ENCODE data around the gene CSTF2.
"Not testable (repeated sequence)": the region's sequence is repeated elsewhere in the genome, so short reads cannot be mapped to it uniquely, and the experiment has no call there.

Gene CSTF2, protein sequence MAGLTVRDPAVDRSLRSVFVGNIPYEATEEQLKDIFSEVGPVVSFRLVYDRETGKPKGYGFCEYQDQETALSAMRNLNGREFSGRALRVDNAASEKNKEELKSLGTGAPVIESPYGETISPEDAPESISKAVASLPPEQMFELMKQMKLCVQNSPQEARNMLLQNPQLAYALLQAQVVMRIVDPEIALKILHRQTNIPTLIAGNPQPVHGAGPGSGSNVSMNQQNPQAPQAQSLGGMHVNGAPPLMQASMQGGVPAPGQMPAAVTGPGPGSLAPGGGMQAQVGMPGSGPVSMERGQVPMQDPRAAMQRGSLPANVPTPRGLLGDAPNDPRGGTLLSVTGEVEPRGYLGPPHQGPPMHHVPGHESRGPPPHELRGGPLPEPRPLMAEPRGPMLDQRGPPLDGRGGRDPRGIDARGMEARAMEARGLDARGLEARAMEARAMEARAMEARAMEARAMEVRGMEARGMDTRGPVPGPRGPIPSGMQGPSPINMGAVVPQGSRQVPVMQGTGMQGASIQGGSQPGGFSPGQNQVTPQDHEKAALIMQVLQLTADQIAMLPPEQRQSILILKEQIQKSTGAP

DNA sequence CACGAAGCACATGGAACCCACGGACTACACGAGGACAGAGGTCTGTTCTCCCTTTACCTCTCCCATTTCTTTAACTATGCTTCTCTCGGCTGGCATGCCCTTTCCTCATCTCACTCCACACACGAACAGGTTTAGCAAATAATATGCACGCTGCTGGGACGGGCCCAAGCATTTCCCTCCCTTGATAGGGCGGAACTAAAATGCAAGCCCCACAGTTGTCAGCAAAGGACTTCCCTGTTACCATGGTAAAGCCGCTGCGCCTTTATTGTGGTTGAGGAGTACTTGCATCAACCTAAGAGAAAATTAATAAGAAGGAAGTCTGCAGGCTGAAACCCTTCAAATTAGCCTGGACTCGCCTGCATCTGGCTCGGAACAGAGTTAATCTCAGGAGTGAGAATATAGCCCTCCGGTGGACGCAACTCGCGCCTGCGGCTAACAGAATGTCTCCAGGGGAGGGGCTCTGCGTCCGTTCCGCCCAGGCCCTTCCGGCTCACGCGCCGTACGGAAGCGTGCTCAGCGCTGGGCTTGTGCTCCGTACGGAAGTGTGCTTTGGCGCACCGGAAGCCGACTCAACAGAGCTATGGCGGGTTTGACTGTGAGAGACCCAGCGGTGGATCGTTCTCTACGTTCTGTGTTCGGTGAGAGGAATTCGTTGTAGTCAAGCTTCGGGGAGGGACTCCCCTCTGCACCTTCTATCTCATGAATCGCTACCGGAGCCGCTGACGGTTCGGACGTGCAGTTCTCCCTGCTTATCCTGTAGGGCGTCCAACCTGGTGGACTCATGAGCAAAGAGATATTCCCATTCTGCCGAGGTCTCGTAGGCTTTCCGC lies at the start of gene CSTF2:
Gene CSTF2 (plus strand): TSS at position 555 of the 830 bp plus-strand sequence. CDS start 26 bp downstream, at position 581.
- DNase-seq: peak; percentile 76

DNA sequence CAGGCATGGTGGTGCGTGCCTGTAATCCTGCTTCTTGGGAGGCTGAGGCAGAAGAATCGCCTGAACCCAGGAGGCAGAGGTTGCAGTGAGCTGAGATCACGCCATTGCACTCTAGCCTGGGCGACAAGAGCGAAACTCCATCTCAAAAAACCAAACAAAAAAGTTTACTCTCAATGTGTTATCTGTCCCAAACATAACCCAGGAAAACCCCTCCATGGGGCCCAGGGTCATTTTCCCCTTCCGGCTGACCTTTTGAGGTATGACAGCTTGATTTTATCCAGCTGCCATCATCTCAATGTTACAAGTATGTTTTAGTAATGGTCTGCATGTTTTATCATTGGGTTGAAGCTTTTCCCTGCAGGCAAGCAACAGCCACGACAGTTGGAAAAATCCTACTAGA lies 23.8 kb upstream of the CSTF2 start:
- DNase-seq: not testable (repeated sequence)

DNA sequence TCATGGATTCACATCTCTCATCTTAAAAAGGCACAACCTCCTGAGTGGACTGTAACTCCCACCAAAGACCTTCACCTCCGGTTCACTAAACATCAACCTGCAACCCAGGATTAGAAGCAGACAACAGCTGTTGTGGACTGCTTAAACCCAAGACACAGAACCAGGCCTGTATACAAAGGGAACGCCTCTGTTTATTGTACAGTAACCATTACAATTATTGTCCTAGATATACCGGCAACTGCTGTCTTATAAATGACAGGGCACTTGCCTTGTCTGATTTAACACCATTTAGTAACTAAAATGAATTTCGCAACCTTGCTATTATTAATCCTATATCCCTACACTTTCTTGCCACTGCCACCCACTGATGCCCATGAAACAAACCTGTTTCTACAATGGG lies 22.8 kb upstream of the CSTF2 start:
- DNase-seq: no peak

DNA sequence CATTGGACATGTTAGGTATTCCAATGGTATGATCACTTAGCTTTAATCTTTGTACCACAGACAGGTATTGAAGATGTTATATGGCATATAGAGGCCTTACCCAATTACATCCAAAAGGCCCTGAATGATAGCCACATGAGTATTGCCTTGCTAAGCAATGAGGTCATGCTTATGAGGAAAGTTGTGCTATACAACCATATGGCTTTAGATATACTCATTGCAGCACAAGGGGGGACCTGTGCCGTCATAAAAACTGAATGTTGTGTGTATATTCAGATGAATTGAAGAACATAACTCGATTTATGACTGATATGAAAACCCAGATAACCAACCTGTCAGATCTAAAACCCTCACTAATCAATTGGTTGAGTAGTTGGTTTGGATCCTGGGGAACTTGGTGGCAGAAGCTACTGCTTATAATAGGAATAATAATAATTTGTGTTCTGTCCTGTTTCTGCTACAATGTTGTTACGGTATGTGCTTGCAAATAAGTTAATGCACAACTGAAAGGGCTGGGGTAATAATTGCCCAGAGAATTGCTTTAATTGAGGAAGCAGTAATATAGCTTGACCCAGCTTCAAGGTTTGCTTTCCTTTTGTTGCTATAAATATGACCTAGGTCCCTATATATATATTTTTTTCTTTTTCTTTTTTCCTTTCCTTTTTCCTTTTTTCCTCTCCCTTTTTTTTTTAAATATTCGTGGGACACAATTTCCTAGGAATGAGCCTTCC lies 21.5 kb upstream of the CSTF2 start:
- DNase-seq: no peak

DNA sequence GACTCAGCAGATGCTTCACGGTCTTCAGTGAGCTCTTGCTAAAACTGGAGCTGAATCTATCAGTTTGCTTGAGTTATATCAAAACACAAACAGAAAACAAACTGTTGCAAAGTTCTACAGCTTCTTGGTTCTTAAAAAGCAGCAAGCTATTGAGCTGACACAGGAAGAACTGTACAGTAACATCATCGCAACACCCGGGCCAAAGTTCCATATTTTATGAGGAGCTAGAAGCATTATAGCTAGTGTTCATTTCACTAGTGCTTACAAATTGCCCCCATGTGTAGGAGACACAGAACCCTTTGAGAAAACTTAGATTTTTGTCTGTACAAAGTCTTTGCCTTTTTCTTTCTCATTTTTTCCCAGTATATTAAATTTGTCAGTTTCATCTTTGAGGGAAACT lies 17.3 kb upstream of the CSTF2 start:
- DNase-seq: no peak

GRCh38 chrX:100804780-100805179 lies 15.4 kb upstream of the CSTF2 start:
- no peak for DNase-seq

GRCh38 chrX:100808265-100808664 lies 11.9 kb upstream of the CSTF2 start:
- not testable (repeated sequence) for DNase-seq

DNA sequence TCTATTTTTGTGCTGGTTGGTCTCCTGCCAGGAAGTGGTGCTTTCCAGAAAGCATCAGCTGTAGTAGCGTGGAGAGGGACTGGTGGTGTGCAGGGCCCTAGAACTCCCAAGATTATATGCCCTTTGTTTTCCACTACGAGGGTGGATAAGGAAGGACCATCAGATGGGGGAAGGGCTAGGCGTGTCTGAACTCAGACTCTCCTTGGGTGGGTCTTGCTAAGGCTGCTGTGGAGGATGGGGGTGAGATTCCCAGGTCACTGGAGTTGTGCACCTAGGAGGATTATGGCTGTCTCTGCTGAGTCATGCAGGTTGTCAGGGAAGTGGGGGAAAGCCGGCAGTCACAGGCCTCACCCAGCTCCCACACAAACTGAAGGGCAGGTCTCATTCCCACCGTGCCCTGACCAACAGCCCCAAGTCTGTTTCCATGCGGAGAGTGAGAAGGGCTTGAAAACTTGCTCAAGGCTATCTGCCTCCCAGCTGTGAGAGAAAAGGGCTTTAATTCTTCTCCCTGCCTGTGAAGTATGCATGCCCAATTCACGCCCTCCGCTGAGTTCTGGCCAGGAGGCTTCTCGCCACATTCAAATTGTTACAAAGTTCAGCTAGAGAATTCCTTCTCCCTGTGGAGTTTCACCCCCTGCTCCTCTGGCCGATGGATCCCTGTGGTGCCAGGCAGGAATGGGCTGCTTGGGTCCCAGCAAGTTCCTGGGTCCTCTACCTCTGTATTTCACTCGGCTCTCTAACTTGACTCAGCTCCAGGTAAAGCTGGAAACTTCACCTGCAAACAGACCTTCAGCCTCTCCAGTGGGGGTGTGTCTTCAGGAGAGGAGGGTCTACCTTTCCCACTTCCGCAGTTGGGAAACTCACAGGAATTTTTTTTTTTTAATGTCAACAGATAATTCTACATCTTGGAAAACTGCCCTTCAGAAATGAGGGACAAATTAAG lies 7.7 kb upstream of the CSTF2 start:
- no peak for DNase-seq

DNA sequence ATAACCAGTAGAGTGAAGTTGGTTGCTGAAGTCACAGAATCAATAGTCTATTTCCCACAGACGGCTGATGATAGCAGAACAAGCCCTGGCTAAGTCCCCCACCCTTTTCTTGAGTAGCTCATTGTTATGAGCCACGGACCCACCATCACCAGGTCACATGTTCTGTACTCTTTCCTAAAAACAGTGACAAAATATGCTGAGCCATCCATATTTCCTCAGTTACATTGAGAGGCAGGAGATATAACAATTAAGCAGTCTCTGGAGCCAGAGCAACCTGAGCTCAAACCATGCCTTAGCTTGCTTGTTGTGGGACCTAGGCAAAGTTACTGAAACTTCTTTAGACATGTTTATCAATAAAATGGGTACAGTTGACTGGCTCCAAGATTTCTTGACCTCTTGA lies 2.9 kb upstream of the CSTF2 start:
- no peak for DNase-seq

DNA sequence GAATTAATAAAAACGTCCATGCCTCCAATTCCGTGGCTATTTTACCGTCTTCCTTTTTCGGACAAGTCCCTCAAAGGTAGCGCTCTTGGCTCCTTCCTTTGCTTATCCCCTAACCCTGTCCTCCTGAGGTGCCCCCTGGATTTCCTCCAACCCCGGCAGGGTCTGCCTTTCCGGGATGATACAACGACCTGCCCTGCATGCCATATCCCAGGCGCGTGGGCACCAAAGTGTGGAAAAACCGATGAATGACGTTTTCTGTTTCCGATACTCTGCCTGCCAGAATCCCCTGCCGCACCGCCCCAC lies 706 bp upstream of the CSTF2 start:
- peak; percentile 39 for DNase-seq

- DNase-seq: peak; percentile 4
These were observed 9.5 kb downstream of the CSTF2 start for GRCh38 chrX:100829730-100830129.

GRCh38 chrX:100830143-100830542 lies 10.0 kb downstream of the CSTF2 start:
- no peak for DNase-seq

- DNase-seq: no peak
These were observed 10.4 kb downstream of the CSTF2 start for GRCh38 chrX:100830547-100830946.

DNA sequence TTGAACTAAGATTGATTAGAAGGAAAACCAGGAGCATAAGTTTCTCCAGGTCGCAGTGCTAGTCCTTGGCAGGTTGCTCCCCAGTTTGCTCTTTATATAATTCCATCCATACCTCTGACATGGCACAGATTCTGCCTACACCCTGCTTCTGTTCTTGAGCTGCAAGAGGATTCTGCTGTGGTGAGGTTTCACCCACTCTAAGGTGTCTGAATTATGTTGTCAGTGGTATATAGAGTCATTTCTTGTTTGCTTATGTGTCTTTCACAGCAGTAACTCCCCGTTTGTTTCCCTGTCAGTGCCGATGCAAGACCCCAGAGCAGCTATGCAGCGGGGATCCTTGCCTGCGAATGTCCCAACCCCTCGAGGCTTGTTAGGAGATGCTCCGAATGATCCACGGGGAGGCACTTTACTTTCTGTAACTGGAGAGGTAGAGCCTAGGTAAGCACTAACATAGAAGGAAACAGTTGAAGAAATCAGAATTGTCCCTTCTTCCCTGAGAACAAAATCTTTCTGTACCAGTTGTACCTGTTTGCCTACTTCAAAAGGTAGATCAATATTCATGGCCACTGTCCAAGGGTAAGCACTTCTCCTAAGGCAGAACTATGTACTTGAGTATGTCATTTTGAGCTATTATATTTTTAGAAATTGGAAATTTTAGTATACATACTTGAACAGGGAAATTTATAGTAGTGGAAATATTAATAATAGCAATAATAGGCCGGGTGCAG lies 11.2 kb downstream of the CSTF2 start:
- no peak for DNase-seq

GRCh38 chrX:100850317-100850716 lies 30.1 kb downstream of the CSTF2 start:
- no peak for DNase-seq

- no peak for DNase-seq
These were observed 32.6 kb downstream of the CSTF2 start for GRCh38 chrX:100852810-100853209.

DNA sequence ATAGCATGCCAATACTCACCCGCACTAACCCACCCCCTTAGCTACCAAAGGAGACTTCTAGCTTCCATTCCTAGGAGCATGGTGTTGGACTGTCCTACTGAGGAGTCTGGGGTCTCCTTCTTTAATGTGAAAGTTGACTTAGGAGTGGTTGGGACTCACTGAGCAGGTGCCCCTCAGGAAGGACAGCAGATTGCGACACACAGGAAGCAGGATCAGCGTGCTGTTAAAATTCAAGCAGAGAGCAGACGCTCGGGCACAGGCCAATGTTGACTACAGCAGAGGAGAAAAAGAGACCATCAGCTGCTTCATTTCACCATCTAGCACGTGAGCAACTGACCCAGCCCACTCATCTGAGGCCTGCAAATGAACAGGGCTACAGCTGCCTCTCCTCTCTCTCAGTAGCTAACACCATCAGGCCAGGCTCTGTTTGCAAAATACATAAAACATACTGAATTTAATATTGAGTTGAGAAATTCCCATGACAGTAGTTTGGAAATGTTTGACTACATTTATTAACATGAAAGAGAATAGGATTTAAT lies 43.2 kb downstream of the CSTF2 start:
- no peak for DNase-seq

- DNase-seq: no peak
These were observed 44.6 kb downstream of the CSTF2 start for GRCh38 chrX:100864657-100865391.

DNA sequence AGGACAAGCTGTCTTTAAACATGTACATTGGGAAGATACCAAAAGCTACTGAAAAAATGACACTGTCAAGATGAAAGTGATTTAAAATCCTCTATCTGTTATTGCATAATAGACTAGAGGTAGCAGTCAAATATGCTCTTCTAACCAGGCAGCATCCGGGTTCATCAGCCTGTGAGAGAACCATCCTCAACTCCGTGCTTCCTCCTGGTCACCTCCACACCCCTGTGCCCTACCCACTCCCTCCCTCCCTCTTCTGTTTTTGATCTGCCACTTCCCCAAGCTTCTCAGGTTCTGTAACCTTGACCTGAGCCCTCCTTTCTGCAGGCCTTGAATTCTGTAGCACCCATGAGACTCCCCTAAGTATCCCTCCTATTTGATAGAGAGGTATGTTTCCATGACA lies 48.1 kb downstream of the CSTF2 start:
- DNase-seq: no peak

- DNase-seq: no peak
These were observed 50.3 kb downstream of the CSTF2 start for GRCh38 chrX:100870527-100870926.
